ENCODE data around the gene OLFML2A.
A peak's percentile ranks its signal among the peaks of the same experiment; 100 is the strongest.

OLFML2A gene

GRCh38 chr9:124749284-124749683 is 27.6 kb upstream of the OLFML2A start:
- no peak for DNase-seq (ENCODE audit: insufficient read length)
- TF ChIP-seq POLR2AphosphoS5 (IDR thresholded peaks at IDR 0.05; ENCODE audit: low read depth, low read length): no peak
- TF ChIP-seq TAF1 (IDR thresholded peaks at IDR 0.05; ENCODE audit: borderline replicate concordance, low read depth, low read length): no peak
- no peak for TF ChIP-seq POLR2A (IDR thresholded peaks at IDR 0.05; ENCODE audit: low read depth, low read length)
- FAIRE-seq: no peak

DNA sequence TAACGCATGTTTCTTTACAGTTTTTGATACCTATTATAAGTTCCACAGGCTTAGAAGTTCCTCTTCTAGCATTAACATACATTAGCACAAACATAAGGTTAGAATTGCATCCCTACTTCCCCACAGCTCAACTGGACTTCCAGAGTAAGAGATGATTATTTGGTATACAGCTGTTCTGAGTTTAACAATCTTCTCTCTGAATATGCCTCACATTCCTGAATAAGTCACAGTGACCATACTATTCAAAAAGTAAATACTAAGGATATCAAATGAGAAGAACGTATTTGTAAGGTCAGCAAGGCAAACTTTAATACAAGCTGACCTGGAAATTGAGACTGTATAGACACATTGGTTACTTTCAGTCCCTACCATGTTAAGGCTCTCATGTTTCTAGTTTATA is 27.2 kb upstream of the OLFML2A start:
- no peak for DNase-seq (ENCODE audit: insufficient read length)
- peak; percentile 30 for FAIRE-seq
- TF ChIP-seq TAF1 (IDR thresholded peaks at IDR 0.05; ENCODE audit: borderline replicate concordance, low read depth, low read length) (no peak), POLR2AphosphoS5 (IDR thresholded peaks at IDR 0.05; ENCODE audit: low read depth, low read length) (no peak), POLR2A (IDR thresholded peaks at IDR 0.05; ENCODE audit: low read depth, low read length) (no peak)

GRCh38 chr9:124752967-124753366 is 24.0 kb upstream of the OLFML2A start:
- DNase-seq (ENCODE audit: insufficient read length) (no peak), FAIRE-seq (no peak)
- TF ChIP-seq POLR2A (IDR thresholded peaks at IDR 0.05; ENCODE audit: low read depth, low read length): no peak
- TF ChIP-seq TAF1 (IDR thresholded peaks at IDR 0.05; ENCODE audit: borderline replicate concordance, low read depth, low read length): no peak
- TF ChIP-seq POLR2AphosphoS5 (IDR thresholded peaks at IDR 0.05; ENCODE audit: low read depth, low read length): no peak

- no peak for TF ChIP-seq POLR2A (IDR thresholded peaks at IDR 0.05; ENCODE audit: low read depth, low read length)
- TF ChIP-seq POLR2AphosphoS5 (IDR thresholded peaks at IDR 0.05; ENCODE audit: low read depth, low read length): no peak
- TF ChIP-seq TAF1 (IDR thresholded peaks at IDR 0.05; ENCODE audit: borderline replicate concordance, low read depth, low read length): no peak
- DNase-seq (ENCODE audit: insufficient read length): no peak
- FAIRE-seq: no peak
These were observed 22.6 kb upstream of the OLFML2A start for GRCh38 chr9:124754289-124754688.

- DNase-seq (ENCODE audit: insufficient read length) (no peak), FAIRE-seq (no peak)
- TF ChIP-seq POLR2A (IDR thresholded peaks at IDR 0.05; ENCODE audit: low read depth, low read length) (no peak), POLR2AphosphoS5 (IDR thresholded peaks at IDR 0.05; ENCODE audit: low read depth, low read length) (no peak), TAF1 (IDR thresholded peaks at IDR 0.05; ENCODE audit: borderline replicate concordance, low read depth, low read length) (no peak)
These were observed 21.9 kb upstream of the OLFML2A start for GRCh38 chr9:124755061-124755460.

DNA sequence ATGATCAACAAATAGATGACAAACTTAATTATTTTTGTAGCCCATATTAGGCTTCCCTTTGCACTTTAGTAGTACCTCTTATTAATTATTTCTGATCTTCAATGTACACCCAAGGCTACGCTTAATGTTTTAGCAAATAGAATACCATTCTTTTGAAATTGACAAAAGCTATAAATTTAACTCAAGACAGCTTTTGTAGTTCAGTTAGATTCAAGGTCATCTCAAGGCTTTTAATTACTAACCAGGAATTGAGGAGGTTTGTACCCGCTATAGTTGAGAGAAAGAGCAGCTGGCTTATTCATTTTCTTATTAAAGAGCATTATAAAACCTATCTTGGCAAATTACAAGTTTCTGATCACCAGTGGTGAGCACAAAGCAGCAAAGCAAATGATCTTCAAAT is 20.9 kb upstream of the OLFML2A start:
- TF ChIP-seq TAF1 (IDR thresholded peaks at IDR 0.05; ENCODE audit: borderline replicate concordance, low read depth, low read length) (no peak), POLR2A (IDR thresholded peaks at IDR 0.05; ENCODE audit: low read depth, low read length) (no peak), POLR2AphosphoS5 (IDR thresholded peaks at IDR 0.05; ENCODE audit: low read depth, low read length) (no peak)
- no peak for DNase-seq (ENCODE audit: insufficient read length)
- FAIRE-seq: no peak

DNA sequence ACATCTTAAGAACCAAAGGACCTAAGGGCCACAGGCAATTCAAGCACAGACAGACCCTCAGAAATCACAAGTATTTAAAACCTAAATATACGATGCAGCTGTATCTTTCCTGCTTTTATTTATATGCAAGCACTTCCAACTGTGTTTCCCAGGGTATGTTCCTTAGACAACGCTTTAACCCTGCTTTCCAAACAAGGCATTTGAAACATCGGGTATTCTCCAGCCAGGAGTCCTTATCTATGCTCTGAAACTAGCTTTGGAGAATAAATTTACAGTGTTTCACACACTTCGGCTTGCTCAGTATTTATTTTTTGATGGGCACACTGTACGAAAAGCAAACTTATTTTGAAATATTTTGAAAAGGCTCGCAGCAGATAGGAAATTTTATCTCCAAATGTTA is 19.3 kb upstream of the OLFML2A start:
- FAIRE-seq (peak; percentile 48), DNase-seq (ENCODE audit: insufficient read length) (no peak)
- TF ChIP-seq POLR2AphosphoS5 (IDR thresholded peaks at IDR 0.05; ENCODE audit: low read depth, low read length): no peak
- TF ChIP-seq POLR2A (IDR thresholded peaks at IDR 0.05; ENCODE audit: low read depth, low read length): no peak
- TF ChIP-seq TAF1 (IDR thresholded peaks at IDR 0.05; ENCODE audit: borderline replicate concordance, low read depth, low read length): no peak

DNA sequence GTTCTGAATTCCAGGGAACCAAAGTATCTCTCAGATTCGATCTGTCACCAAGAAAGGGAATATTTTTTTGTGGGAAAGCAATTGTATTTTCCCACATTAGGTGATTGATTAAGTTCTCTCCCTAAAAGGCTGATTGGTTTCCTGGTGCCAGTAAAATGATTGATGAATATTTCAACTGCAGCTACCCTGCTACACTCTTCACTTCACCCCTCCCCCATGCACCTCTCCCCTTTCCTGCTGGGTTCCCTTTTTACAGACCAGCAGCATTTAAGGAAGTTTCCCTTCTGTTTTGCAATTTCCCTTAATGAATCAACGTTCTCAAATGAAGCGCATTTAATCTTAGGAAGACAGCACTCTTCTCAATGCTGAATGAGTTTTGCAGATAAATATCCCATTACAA is 18.9 kb upstream of the OLFML2A start:
- no peak for TF ChIP-seq TAF1 (IDR thresholded peaks at IDR 0.05; ENCODE audit: borderline replicate concordance, low read depth, low read length)
- no peak for TF ChIP-seq POLR2AphosphoS5 (IDR thresholded peaks at IDR 0.05; ENCODE audit: low read depth, low read length)
- no peak for TF ChIP-seq POLR2A (IDR thresholded peaks at IDR 0.05; ENCODE audit: low read depth, low read length)
- DNase-seq (ENCODE audit: insufficient read length): no peak
- peak; percentile 78 for FAIRE-seq

DNA sequence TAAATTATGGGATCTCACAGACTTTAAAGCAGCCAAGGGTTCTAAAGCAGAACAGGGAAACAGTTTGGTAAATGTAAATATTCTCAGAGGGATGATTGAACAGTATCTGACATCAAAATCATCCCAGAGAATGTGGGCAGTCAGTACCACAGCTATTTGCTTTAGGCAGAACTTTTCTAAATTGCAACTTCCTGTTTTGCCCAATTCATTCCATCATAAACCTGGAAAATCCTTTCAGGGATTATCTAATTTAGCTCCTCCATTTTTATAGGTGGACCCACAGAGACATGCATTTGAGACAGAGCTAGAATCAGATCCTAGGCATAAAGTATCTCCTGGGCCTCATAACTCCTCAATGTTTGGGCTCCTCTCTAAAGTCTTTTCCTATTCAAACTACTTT is 18.2 kb upstream of the OLFML2A start:
- no peak for FAIRE-seq
- DNase-seq (ENCODE audit: insufficient read length): no peak
- TF ChIP-seq TAF1 (IDR thresholded peaks at IDR 0.05; ENCODE audit: borderline replicate concordance, low read depth, low read length) (no peak), POLR2AphosphoS5 (IDR thresholded peaks at IDR 0.05; ENCODE audit: low read depth, low read length) (no peak), POLR2A (IDR thresholded peaks at IDR 0.05; ENCODE audit: low read depth, low read length) (no peak)

DNA sequence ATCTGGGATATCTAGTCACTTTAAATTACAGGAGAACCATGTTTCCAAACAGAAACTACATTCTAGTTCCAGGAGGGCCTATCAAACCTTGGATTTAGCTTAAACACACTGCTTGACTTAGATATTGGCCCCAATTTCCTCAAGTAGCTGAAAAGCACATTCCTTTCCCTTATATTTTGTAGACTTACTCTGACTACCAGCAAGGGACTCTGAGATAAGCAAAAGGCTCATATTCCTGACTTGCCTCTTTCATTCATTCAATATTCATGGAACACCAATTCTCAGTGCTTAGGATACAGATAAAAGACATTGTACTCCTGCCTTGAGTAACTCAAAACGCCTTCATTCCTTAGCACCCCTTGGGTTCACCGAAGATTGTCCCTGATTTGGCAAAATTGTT is 17.6 kb upstream of the OLFML2A start:
- FAIRE-seq: peak; percentile 5
- TF ChIP-seq TAF1 (IDR thresholded peaks at IDR 0.05; ENCODE audit: borderline replicate concordance, low read depth, low read length): no peak
- TF ChIP-seq POLR2AphosphoS5 (IDR thresholded peaks at IDR 0.05; ENCODE audit: low read depth, low read length): no peak
- no peak for TF ChIP-seq POLR2A (IDR thresholded peaks at IDR 0.05; ENCODE audit: low read depth, low read length)
- no peak for DNase-seq (ENCODE audit: insufficient read length)

GRCh38 chr9:124760719-124761118 is 16.2 kb upstream of the OLFML2A start:
- DNase-seq (ENCODE audit: insufficient read length) (no peak), FAIRE-seq (no peak)

GRCh38 chr9:124761196-124761595 is 15.7 kb upstream of the OLFML2A start:
- FAIRE-seq (no peak), DNase-seq (ENCODE audit: insufficient read length) (no peak)
- TF ChIP-seq POLR2A (IDR thresholded peaks at IDR 0.05; ENCODE audit: low read depth, low read length) (no peak), POLR2AphosphoS5 (IDR thresholded peaks at IDR 0.05; ENCODE audit: low read depth, low read length) (no peak), TAF1 (IDR thresholded peaks at IDR 0.05; ENCODE audit: borderline replicate concordance, low read depth, low read length) (no peak)

More at GRCh38 chr9:124760719-124761118, 16.2 kb upstream of the OLFML2A start:
- no peak for TF ChIP-seq POLR2AphosphoS5 (IDR thresholded peaks at IDR 0.05; ENCODE audit: low read depth, low read length)
- TF ChIP-seq POLR2A (IDR thresholded peaks at IDR 0.05; ENCODE audit: low read depth, low read length): no peak
- no peak for TF ChIP-seq TAF1 (IDR thresholded peaks at IDR 0.05; ENCODE audit: borderline replicate concordance, low read depth, low read length)

- no peak for TF ChIP-seq TAF1 (IDR thresholded peaks at IDR 0.05; ENCODE audit: borderline replicate concordance, low read depth, low read length)
- no peak for TF ChIP-seq POLR2A (IDR thresholded peaks at IDR 0.05; ENCODE audit: low read depth, low read length)
- no peak for TF ChIP-seq POLR2AphosphoS5 (IDR thresholded peaks at IDR 0.05; ENCODE audit: low read depth, low read length)
- no peak for FAIRE-seq
- DNase-seq (ENCODE audit: insufficient read length): no peak
These were observed 15.2 kb upstream of the OLFML2A start for GRCh38 chr9:124761710-124762109.

Measured in GM12892 (cell line).